H1 (cell line): Measurements from ENCODE around the gene NRBF2. TPM values are rescaled to one million over a fixed set of nuclear protein-coding genes. Genes with fewer than 3 reads are reported as not detected.

Source experiments
- CTCF ChIA-PET: fragments of 300-600 bp; sonication (Branson Sonifier 250); formaldehyde crosslinking; loops from one replicate; lab custom pipeline; 2021; ENCODE audit not compliant: partially characterized antibody; lab: Charles Lee
- POLR2A ChIA-PET: fragments of 300-600 bp; sonication (Branson Sonifier 250); formaldehyde crosslinking; loops from one replicate; lab custom pipeline; 2021; ENCODE audit warnings: inconsistent platforms; ENCODE audit not compliant: partially characterized antibody; lab: Charles Lee
- DNase-seq, 2 experiments: peaks; one replicate each; pipeline versions ENCODE4 v3.0.0 to v3.0.0-alpha.2; 2010 to 2022; ENCODE audit warnings: low spot score in 2 of 2, low read depth in 1 of 2, mixed read lengths in 1 of 2
- FAIRE-seq: peaks from 2 replicates; lab custom pipeline; 2011; peaks lifted over from hg19 to GRCh38; lab: Jason Lieb, UNC
- H2AFZ ChIP-seq: 2 replicates; pipeline ENCODE4 v1.8.1; 2012; ENCODE audit warnings: low read length, inconsistent platforms
- H2AK5ac ChIP-seq: 2 replicates; pipeline ENCODE4 v1.6.1; 2013; ENCODE audit warnings: low read depth, low read length
- H2BK120ac ChIP-seq: replicated peaks from 2 replicates; pipeline ENCODE3; 2013; ENCODE audit warnings: low read depth, low read length, inconsistent platforms
- H2BK12ac ChIP-seq: 2 replicates; pipeline ENCODE4 v1.6.1; 2013; ENCODE audit warnings: low read depth, low read length
- H2BK15ac ChIP-seq: 2 replicates; pipeline ENCODE4 v1.6.1; 2013; ENCODE audit warnings: low read length
- H2BK20ac ChIP-seq: 2 replicates; pipeline ENCODE4 v1.6.1; 2013; ENCODE audit warnings: low read length
- H2BK5ac ChIP-seq: 2 replicates; pipeline ENCODE4 v1.6.1; 2013; ENCODE audit warnings: low read depth, low read length
- H3K14ac ChIP-seq: 2 replicates; pipeline ENCODE4 v1.6.1; 2013; ENCODE audit warnings: inconsistent platforms; ENCODE audit not compliant: insufficient read length
- H3K18ac ChIP-seq: 2 replicates; pipeline ENCODE4 v1.6.1; 2013; ENCODE audit warnings: low read length; ENCODE audit errors: extremely low read depth
- H3K23ac ChIP-seq: 2 replicates; pipeline ENCODE4 v1.6.1; 2013; ENCODE audit warnings: inconsistent platforms; ENCODE audit not compliant: insufficient read length
- H3K23me2 ChIP-seq: 2 replicates; pipeline ENCODE4 v1.6.1; 2013; ENCODE audit warnings: low read depth, low read length
- H3K27ac ChIP-seq: 2 replicates; pipeline ENCODE4 v1.6.1; 2011; ENCODE audit warnings: low read depth, low read length, inconsistent platforms
- H3K27me3 ChIP-seq, 4 experiments: replicated peaks in 1 of 4; 1 replicate in 1 of 4; 2 replicates in 3 of 4; pipeline versions ENCODE4 v1.6.1 to v1.8.1; 2011 to 2013; ENCODE audit warnings: low read length in 3 of 4, mild to moderate bottlenecking in 3 of 4, inconsistent platforms in 2 of 4, mixed read lengths in 2 of 4, moderate library complexity in 1 of 4; ENCODE audit not compliant: control insufficient read depth in 3 of 4, insufficient read depth in 3 of 4; ENCODE audit errors: extremely low read depth in 1 of 4
- H3K36me3 ChIP-seq, 4 experiments: 2 replicates each; pipeline versions ENCODE4 v1.6.1 to v1.8.1; 2011 to 2013; ENCODE audit warnings: mild to moderate bottlenecking in 4 of 4, low read length in 3 of 4, moderate library complexity in 2 of 4, control low read depth in 1 of 4, inconsistent platforms in 1 of 4; ENCODE audit not compliant: insufficient read depth in 4 of 4, control insufficient read depth in 2 of 4
- H3K4ac ChIP-seq: replicated peaks from 2 replicates; pipeline ENCODE3; 2013; ENCODE audit warnings: low read length, low read depth, mixed read lengths, inconsistent platforms; ENCODE audit not compliant: insufficient read length
- H3K4me1 ChIP-seq, 4 experiments: replicated peaks in 1 of 4; 1 replicate in 1 of 4; 2 replicates in 3 of 4; pipeline versions ENCODE4 v1.6.1 to v1.8.1; 2011 to 2013; ENCODE audit warnings: low read length in 3 of 4, inconsistent platforms in 2 of 4, mixed read lengths in 1 of 4; ENCODE audit not compliant: insufficient read depth in 4 of 4, control insufficient read depth in 3 of 4
- H3K4me2 ChIP-seq, 2 experiments: 2 replicates each; pipeline versions ENCODE4 v1.6.1 to v1.8.1; 2011 to 2013; ENCODE audit warnings: low read depth in 2 of 2, low read length in 2 of 2, control low read depth in 1 of 2, inconsistent platforms in 1 of 2, mild to moderate bottlenecking in 1 of 2; ENCODE audit not compliant: insufficient read depth in 1 of 2
- H3K4me3 ChIP-seq, 4 experiments: fragments of 200-600, 300-600 bp in 1 of 4; sonication (generic), shearing (Covaris generic), sonication (Bioruptor Twin) in 1 of 4; 2 replicates each; pipeline versions ENCODE4 v1.5.1 to v1.8.1; 2011 to 2016; ENCODE audit warnings: low read length in 4 of 4, low read depth in 3 of 4, control low read depth in 2 of 4, inconsistent platforms in 2 of 4, mild to moderate bottlenecking in 2 of 4, mixed read lengths in 1 of 4, moderate library complexity in 1 of 4; ENCODE audit not compliant: insufficient read depth in 2 of 4; ENCODE audit errors: extremely low read depth in 1 of 4
- H3K56ac ChIP-seq: replicated peaks from 2 replicates; pipeline ENCODE3; 2013; ENCODE audit warnings: low read depth, mild to moderate bottlenecking, mixed read lengths, low read length, inconsistent platforms; ENCODE audit not compliant: insufficient read length
- H3K79me1 ChIP-seq: 2 replicates; pipeline ENCODE4 v1.6.1; 2013; ENCODE audit warnings: low read depth, low read length, control low read depth
- H3K79me2 ChIP-seq, 2 experiments: 2 replicates each; pipeline versions ENCODE4 v1.6.1 to v1.8.1; 2012 to 2013; ENCODE audit warnings: low read length in 2 of 2, mild to moderate bottlenecking in 2 of 2, inconsistent platforms in 1 of 2; ENCODE audit not compliant: insufficient read depth in 2 of 2, control insufficient read depth in 1 of 2
- H3K9ac ChIP-seq, 4 experiments: replicated peaks in 1 of 4; 1 replicate in 1 of 4; 2 replicates in 3 of 4; pipeline versions ENCODE4 v1.6.1 to v1.8.1; 2011 to 2013; ENCODE audit warnings: low read depth in 3 of 4, low read length in 3 of 4, control low read depth in 2 of 4, mild to moderate bottlenecking in 2 of 4, moderate library complexity in 2 of 4, inconsistent platforms in 1 of 4; ENCODE audit errors: extremely low read depth in 1 of 4
- H3K9me3 ChIP-seq, 2 experiments: 2 replicates each; pipeline versions ENCODE4 v1.6.1 to v1.8.1; 2012 to 2013; ENCODE audit warnings: mild to moderate bottlenecking in 2 of 2, moderate library complexity in 2 of 2, control low read depth in 1 of 2, inconsistent platforms in 1 of 2, low read depth in 1 of 2, low read length in 1 of 2, mixed read lengths in 1 of 2; ENCODE audit not compliant: insufficient read depth in 2 of 2
- H4K20me1 ChIP-seq, 2 experiments: replicated peaks in 1 of 2; 2 replicates each; pipeline versions ENCODE3 to v1.8.1; 2011 to 2013; ENCODE audit warnings: inconsistent platforms in 2 of 2, low read length in 2 of 2, mild to moderate bottlenecking in 1 of 2; ENCODE audit not compliant: insufficient read depth in 2 of 2, control insufficient read depth in 1 of 2
- H4K5ac ChIP-seq: 2 replicates; pipeline ENCODE4 v1.6.1; 2013; ENCODE audit warnings: low read length, low read depth, mixed read lengths, inconsistent platforms; ENCODE audit not compliant: insufficient read length
- H4K8ac ChIP-seq: 2 replicates; pipeline ENCODE4 v1.8.0; 2013; ENCODE audit warnings: mild to moderate bottlenecking, moderate library complexity, low read length, inconsistent platforms; ENCODE audit not compliant: insufficient read depth; ENCODE audit errors: extremely low read depth
- H4K91ac ChIP-seq: replicated peaks from 2 replicates; pipeline ENCODE3; 2013; ENCODE audit warnings: low read length, mixed read lengths, inconsistent platforms; ENCODE audit not compliant: insufficient read length
- ATF3 ChIP-seq: IDR thresholded peaks from 2 replicates; pipeline ENCODE4 v1.6.1; 2011; ENCODE audit warnings: low read depth, mild to moderate bottlenecking, low read length; ENCODE audit not compliant: insufficient read depth
- CBX5 ChIP-seq: fragments of 300-800, 300-1000 bp; sonication (generic); IDR thresholded peaks from 2 replicates; pipeline ENCODE4 v1.7.1; 2016; ENCODE audit warnings: antibody characterized with exemption, low read length, low read depth
- E2F6 ChIP-seq: IDR thresholded peaks from 2 replicates; pipeline ENCODE4 v1.6.1; 2012; ENCODE audit warnings: inconsistent platforms
- NRF1 ChIP-seq: IDR thresholded peaks from 2 replicates; pipeline ENCODE4 v1.6.1; 2011; ENCODE audit warnings: mild to moderate bottlenecking, low read depth, low read length, improper control_type of control experiment
- RAD21 ChIP-seq, 2 experiments: IDR thresholded peaks in 1 of 2; conservative IDR thresholded peaks in 1 of 2; 2 replicates each; pipeline ENCODE4 v1.6.1; 2011; ENCODE audit warnings: low read depth in 2 of 2, low read length in 2 of 2, improper control_type of control experiment in 1 of 2, inconsistent platforms in 1 of 2, mild to moderate bottlenecking in 1 of 2, moderate library complexity in 1 of 2
- RXRA ChIP-seq: IDR thresholded peaks from 2 replicates; pipeline ENCODE4 v1.6.1; 2011; ENCODE audit warnings: low read depth, mild to moderate bottlenecking, low read length, moderate library complexity; ENCODE audit not compliant: insufficient read depth
- SUZ12 ChIP-seq: fragments of 200-600 bp; sonication (generic); IDR thresholded peaks from 2 replicates; pipeline ENCODE4 v1.6.1; 2012; ENCODE audit warnings: mild to moderate bottlenecking, inconsistent platforms, low read length, moderate library complexity, mixed read lengths
- TAF1 ChIP-seq: IDR thresholded peaks from 2 replicates; pipeline ENCODE4 v1.6.1; 2011; ENCODE audit warnings: mild to moderate bottlenecking, low read depth, low read length
- TAF7 ChIP-seq: optimal IDR thresholded peaks from 2 replicates; pipeline ENCODE3; 2011; ENCODE audit warnings: low read depth, mild to moderate bottlenecking, inconsistent platforms, low read length, moderate library complexity, borderline replicate concordance
- WGBS, 2 experiments: shearing (Covaris generic) in 1 of 2; methylation state at CpG; one replicate each; pipeline versions ENCODE4 v1.1.6 to v1.1.7; 2013 to 2015; ENCODE audit warnings: low lambda C conversion rate in 2 of 2, mixed read lengths in 2 of 2, inconsistent platforms in 1 of 2, low coverage in 1 of 2, missing lambda C conversion rate in 1 of 2; ENCODE audit not compliant: insufficient replicate concordance in 2 of 2, insufficient coverage in 1 of 2, insufficient read length in 1 of 2; ENCODE audit errors: extremely low coverage in 1 of 2, missing lambda C conversion rate in 1 of 2; 5-methylcytosine and 5-hydroxymethylcytosine counted together
- polyA plus RNA-seq, 7 experiments: library from polyadenylated mRNA; depleted of rRNA in 3 of 7; stranded (reverse) in 5 of 7; unstranded in 2 of 7; fragments of >200 nt in 5 of 7; fragments of 200-250 nt in 2 of 7; gene quantifications; 1 replicate in 5 of 7; 2 replicates in 1 of 7; 4 replicates in 1 of 7; pipeline versions ENCODE4 v1.2.1 to v1.2.3, GENCODE V29; 2011 to 2013; ENCODE audit warnings: missing spikeins in 2 of 7, mixed read lengths in 2 of 7
- total RNA-seq: library from RNA; stranded (reverse); fragmentation: NEBNext Ultra II Directional; extraction: Animal tissue kit (Norgen Biotek cat#: 25700); gene quantifications from 2 replicates; pipeline ENCODE4 v1.2.1, GENCODE V29; 2021
- TF ChIP-seq, protein P1 (sequence below): IDR thresholded peaks from 2 replicates; pipeline ENCODE4 v1.6.1; 2012; ENCODE audit warnings: inconsistent platforms

Gene NRBF2
- total and polyA plus RNA-seq, 2 of the 8 experiments (the other 6 are each of a cell fraction or from before 2014, with no cell fraction given), result 11.0 to 29.9 TPM

GRCh38 chr10:63155388-63156020 is 22.4 kb downstream of the NRBF2 start:
- Histone ChIP-seq H3K79me1 (0 out of 2 replicates have a peak, but pooled peaks cover 2% of the 10 kb centered on the region), H4K91ac (no peak overlapping the region), H3K18ac (no peak overlapping the region), H3K23me2 (no peaks in the 10 kb centered on the region), H2AK5ac (no peak overlapping the region), H3K4ac (no peak overlapping the region), H2BK5ac (no peak overlapping the region), H3K14ac (no peak overlapping the region), H3K9me3 (no peaks in the 10 kb centered on the region), H3K9ac (no peak overlapping the region), H4K8ac (no peak overlapping the region), H4K20me1 (no peaks in the 10 kb centered on the region), H2AFZ (no peak overlapping the region), H3K36me3 (peaks cover 3 to 23% (median 10%) of the 10 kb centered on the region in 4 experiments; a peak in 4 of 8 replicates), H2BK20ac (no peak overlapping the region), H3K27me3 (no peaks in the 10 kb centered on the region), H2BK15ac (no peak overlapping the region), H4K5ac (no peak overlapping the region), H3K23ac (no peak overlapping the region), H3K4me1 (peaks cover 0 to 4% (median 0%) of the 10 kb centered on the region in 4 experiments; a peak in 1 of 7 replicates), H3K4me3 (no peak overlapping the region), H3K27ac (no peak overlapping the region), H2BK120ac (no peak overlapping the region), H2BK12ac (no peak overlapping the region), H3K56ac (no peak overlapping the region), H3K79me2 (peaks cover 0 to 5% of the 10 kb centered on the region in 2 experiments; a peak in 2 of 4 replicates), H3K4me2 (no peak overlapping the region)
- POLR2A ChIA-PET, result interaction anchor here (2.0 kb wide), 1 partner anchor 12 kb away, joined by 7 read pairs; no protein-coding TSS in a partner anchor
- CTCF ChIA-PET, result interaction anchor here (1.0 to 3.9 kb wide), 5 partner anchors 10 to 566 kb away, joined by 3 to 32 read pairs (median 22); no protein-coding TSS in a partner anchor
- FAIRE-seq, result no peak
- WGBS, 2 experiments, result 94% methylated on average over 8 of the region's 8 CpGs; no CpG with 5 or more reads in 1 of the 2 experiments
- DNase-seq, result no peak
- no peak for TF ChIP-seq TAF7
- TF ChIP-seq ATF3, result no peak
- no peak for TF ChIP-seq CBX5
- TF ChIP-seq, protein P1, sequence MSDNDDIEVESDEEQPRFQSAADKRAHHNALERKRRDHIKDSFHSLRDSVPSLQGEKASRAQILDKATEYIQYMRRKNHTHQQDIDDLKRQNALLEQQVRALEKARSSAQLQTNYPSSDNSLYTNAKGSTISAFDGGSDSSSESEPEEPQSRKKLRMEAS, result no peak
- TF ChIP-seq TAF1, result no peak
- TF ChIP-seq NRF1, result no peak
- no peak for TF ChIP-seq RAD21 (IDR thresholded peaks at IDR 0.05 in 1 of 2, conservative IDR thresholded peaks at IDR 0.05 in 1 of 2; ENCODE audit: low read depth in 2 of 2, low read length in 2 of 2)
- no peak for TF ChIP-seq E2F6
- no peak for TF ChIP-seq RXRA
- no peak for TF ChIP-seq SUZ12
